GM23338 (cell line): ENCODE data around the gene ZMYND8. TPM values are rescaled to one million over a fixed set of nuclear protein-coding genes. Genes with fewer than 3 reads are reported as not detected.

ENCODE experiments used
- ATAC-seq: fragments of 200-7000 bp; cut with Tn5 transposase; 3 replicates; pipeline ENCODE4 v1.9.1; 2020
- DNase-seq: peaks from one replicate; pipeline ENCODE4 v3.0.0-alpha.2; 2015; ENCODE audit warnings: low spot score
- H2AFZ ChIP-seq: fragments of 200-600 bp; sonication (generic); 2 replicates; pipeline ENCODE4 v1.8.0; 2016; ENCODE audit warnings: antibody characterized with exemption, mild to moderate bottlenecking, moderate library complexity
- H3F3A ChIP-seq: fragments of 200-600 bp; sonication (generic); replicated peaks from 2 replicates; pipeline ENCODE4 v1.8.0; 2017; ENCODE audit warnings: antibody characterized with exemption, mixed run types, low read depth
- H3K27ac ChIP-seq: fragments of 200-600 bp; sonication (generic); 2 replicates; pipeline ENCODE4 v1.6.1; 2016; ENCODE audit warnings: low read depth
- H3K27me3 ChIP-seq: fragments of 200-600 bp; sonication (generic); 2 replicates; pipeline ENCODE4 v1.8.0; 2016; ENCODE audit warnings: mild to moderate bottlenecking, mixed run types, moderate library complexity; ENCODE audit not compliant: insufficient read depth
- H3K36me3 ChIP-seq: fragments of 200-600 bp; sonication (generic); 2 replicates; pipeline ENCODE4 v1.8.0; 2016; ENCODE audit warnings: mild to moderate bottlenecking; ENCODE audit not compliant: insufficient read depth
- H3K4me1 ChIP-seq: fragments of 200-600 bp; sonication (generic); 2 replicates; pipeline ENCODE4 v1.8.0; 2016; ENCODE audit warnings: mild to moderate bottlenecking, moderate library complexity; ENCODE audit not compliant: insufficient read depth
- H3K4me2 ChIP-seq: fragments of 200-600 bp; sonication (generic); 2 replicates; pipeline ENCODE4 v1.7.1; 2017; ENCODE audit warnings: mixed run types
- H3K4me3 ChIP-seq: fragments of 200-600 bp; sonication (generic); 2 replicates; pipeline ENCODE4 v1.6.1; 2016; ENCODE audit warnings: mixed run types
- H3K79me2 ChIP-seq: fragments of 200-600 bp; sonication (generic); replicated peaks from 2 replicates; pipeline ENCODE4 v1.8.0; 2017; ENCODE audit warnings: mild to moderate bottlenecking; ENCODE audit not compliant: insufficient read depth
- H3K9me2 ChIP-seq: fragments of 200-600 bp; sonication (generic); 2 replicates; pipeline ENCODE4 v1.8.0; 2017; ENCODE audit not compliant: insufficient read depth
- H4K20me1 ChIP-seq: fragments of 200-600 bp; sonication (generic); replicated peaks from 2 replicates; pipeline ENCODE4 v1.8.0; 2017; ENCODE audit warnings: mild to moderate bottlenecking; ENCODE audit not compliant: insufficient read depth
- H3K27ac Mint-ChIP-seq: 2 replicates; pipeline ENCODE4 v1.8.0; 2020; ENCODE audit warnings: inconsistent platforms, mild to moderate bottlenecking, moderate library complexity, mixed read lengths
- H3K27me3 Mint-ChIP-seq: 3 replicates; pipeline ENCODE4 v1.8.0; 2022; ENCODE audit warnings: low read depth, mild to moderate bottlenecking, moderate library complexity, mixed read lengths, inconsistent platforms; ENCODE audit not compliant: insufficient read depth, poor library complexity
- H3K36me3 Mint-ChIP-seq: 3 replicates; pipeline ENCODE4 v1.8.0; 2021; ENCODE audit warnings: low read depth, mild to moderate bottlenecking, inconsistent platforms, moderate library complexity, mixed read lengths
- H3K4me1 Mint-ChIP-seq: 3 replicates; pipeline ENCODE4 v1.8.0; 2020; ENCODE audit warnings: mild to moderate bottlenecking, inconsistent platforms, mixed read lengths
- H3K4me3 Mint-ChIP-seq: 3 replicates; pipeline ENCODE4 v1.8.0; 2021; ENCODE audit warnings: moderate library complexity, mild to moderate bottlenecking, inconsistent platforms, mixed read lengths
- H3K9me3 Mint-ChIP-seq: 3 replicates; pipeline ENCODE4 v1.8.0; 2020; ENCODE audit warnings: moderate library complexity, mild to moderate bottlenecking, inconsistent platforms, mixed read lengths
- EZH2 ChIP-seq: fragments of 200-600 bp; sonication (generic); IDR thresholded peaks from one replicate; pipeline ENCODE4 v1.8.0; 2017; ENCODE audit warnings: antibody characterized with exemption, mild to moderate bottlenecking, low read depth; ENCODE audit not compliant: unreplicated experiment
- EZH2phosphoT487 ChIP-seq: fragments of 200-600 bp; sonication (generic); IDR thresholded peaks from one replicate; pipeline ENCODE4 v1.8.1; 2018; ENCODE audit warnings: antibody characterized with exemption; ENCODE audit not compliant: unreplicated experiment
- JUNB ChIP-seq: IDR thresholded peaks from one replicate; pipeline ENCODE4 v1.6.1; 2016; ENCODE audit warnings: antibody characterized with exemption; ENCODE audit not compliant: unreplicated experiment
- NANOG ChIP-seq: IDR thresholded peaks from 2 replicates; pipeline ENCODE4 v1.6.1; 2016; ENCODE audit warnings: antibody characterized with exemption, borderline replicate concordance
- POLR2AphosphoS5 ChIP-seq: IDR thresholded peaks from 2 replicates; pipeline ENCODE4 v1.6.1; 2016; ENCODE audit warnings: antibody characterized with exemption, low read depth
- STAT1 ChIP-seq: IDR thresholded peaks from one replicate; pipeline ENCODE4 v1.6.1; 2016; ENCODE audit warnings: antibody characterized with exemption; ENCODE audit not compliant: unreplicated experiment
- ZNF114 ChIP-seq: fragments of 250-450 bp; sonication (Bioruptor Pico); IDR thresholded peaks from 2 replicates; pipeline ENCODE4 v1.5.0; 2020; ENCODE audit warnings: mild to moderate bottlenecking, moderate library complexity
- ZNF331 ChIP-seq: fragments of 250-450 bp; sonication (Bioruptor Pico); IDR thresholded peaks from 2 replicates; pipeline ENCODE4 v1.5.0; 2020; ENCODE audit warnings: low read depth, mild to moderate bottlenecking, moderate library complexity
- polyA plus RNA-seq: library from polyadenylated mRNA; unstranded; fragments of >200 nt; fragmentation: Nextera tagmentation; extraction: Ambion mirVana; gene quantifications from 2 replicates; pipeline ENCODE4 v1.2.1, GENCODE V29; 2016
- total RNA-seq: library from RNA; depleted of rRNA; stranded (reverse); fragments of >200 nt; shearing (Covaris generic); gene quantifications from 2 replicates; pipeline ENCODE4 v1.2.3, GENCODE V29; 2014
- TF ChIP-seq, protein P1 (sequence below), 2 experiments: fragments of 200-600 bp in 1 of 2; sonication (generic) in 1 of 2; conservative IDR thresholded peaks; 2 replicates each; pipeline versions ENCODE4 v1.5.1 to v1.6.1; 2016 to 2017; ENCODE audit warnings: antibody characterized with exemption in 2 of 2, low read depth in 2 of 2, mild to moderate bottlenecking in 2 of 2, moderate library complexity in 1 of 2
- TF ChIP-seq, protein P2 (sequence below): IDR thresholded peaks from one replicate; pipeline ENCODE4 v1.6.1; 2018; ENCODE audit warnings: antibody characterized with exemption; ENCODE audit not compliant: unreplicated experiment

The ZMYND8 gene
- total and polyA plus RNA-seq, 2 experiments from 2014 or later: 70.9 to 128 TPM

DNA sequence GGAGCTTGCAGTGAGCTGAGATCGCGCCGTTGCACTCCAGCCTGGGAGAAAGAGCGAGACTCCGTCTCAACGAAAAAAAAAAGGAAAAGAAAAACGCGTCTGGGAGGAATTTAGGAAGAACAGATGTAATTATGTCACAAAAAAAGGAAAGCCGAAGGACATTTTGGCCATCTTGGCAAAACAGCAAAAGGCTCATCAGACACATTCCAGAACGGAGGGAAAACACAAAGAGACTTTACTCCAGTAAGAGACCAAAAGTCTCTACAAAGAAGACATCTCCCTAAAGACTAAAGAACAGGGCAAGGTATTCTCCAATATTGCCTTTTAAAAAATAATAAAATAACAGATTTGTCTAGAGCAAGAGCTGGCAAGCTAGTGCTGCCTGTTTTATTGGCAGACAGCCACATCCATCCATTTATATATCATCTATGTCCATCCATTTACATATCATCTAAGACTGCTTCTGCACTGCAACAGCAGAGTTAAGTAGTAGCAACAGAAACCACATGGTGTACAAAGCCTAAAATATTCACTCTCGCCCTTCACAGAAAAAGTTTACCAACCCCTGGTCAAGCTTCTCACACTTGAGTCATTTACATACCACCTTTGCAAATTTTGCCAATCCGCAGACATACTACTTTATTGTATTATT, 133.9 kb downstream of the ZMYND8 start:
- H3K9me3 Mint-ChIP-seq: no peaks in the 10 kb centered on the region
- Histone ChIP-seq H3K4me1 (no peaks in the 10 kb centered on the region), H3K9me2 (no peaks in the 10 kb centered on the region), H3K4me2 (no peak overlapping the region), H3K79me2 (peaks cover 38% of the 10 kb centered on the region), H3K27me3 (no peaks in the 10 kb centered on the region), H3K27ac (no peak overlapping the region; the same call in 1 of the 2 replicates), H3F3A (peaks cover 17% of the 10 kb centered on the region; the same call in 1 of the 2 replicates), H3K4me3 (no peak overlapping the region), H3K36me3 (peaks cover 74% of the 10 kb centered on the region), H4K20me1 (peaks cover 12% of the 10 kb centered on the region; the same call in 1 of the 2 replicates), H2AFZ (no peak overlapping the region)
- H3K4me3 Mint-ChIP-seq: no peak overlapping the region
- peaks cover 14% of the 10 kb centered on the region for H3K27me3 Mint-ChIP-seq
- peaks cover 95% of the 10 kb centered on the region for H3K36me3 Mint-ChIP-seq
- TF ChIP-seq EZH2phosphoT487: no peak
- TF ChIP-seq ZNF114 (CRISPR knock-in tag): no peak
- TF ChIP-seq NANOG: no peak
- TF ChIP-seq, protein P1, sequence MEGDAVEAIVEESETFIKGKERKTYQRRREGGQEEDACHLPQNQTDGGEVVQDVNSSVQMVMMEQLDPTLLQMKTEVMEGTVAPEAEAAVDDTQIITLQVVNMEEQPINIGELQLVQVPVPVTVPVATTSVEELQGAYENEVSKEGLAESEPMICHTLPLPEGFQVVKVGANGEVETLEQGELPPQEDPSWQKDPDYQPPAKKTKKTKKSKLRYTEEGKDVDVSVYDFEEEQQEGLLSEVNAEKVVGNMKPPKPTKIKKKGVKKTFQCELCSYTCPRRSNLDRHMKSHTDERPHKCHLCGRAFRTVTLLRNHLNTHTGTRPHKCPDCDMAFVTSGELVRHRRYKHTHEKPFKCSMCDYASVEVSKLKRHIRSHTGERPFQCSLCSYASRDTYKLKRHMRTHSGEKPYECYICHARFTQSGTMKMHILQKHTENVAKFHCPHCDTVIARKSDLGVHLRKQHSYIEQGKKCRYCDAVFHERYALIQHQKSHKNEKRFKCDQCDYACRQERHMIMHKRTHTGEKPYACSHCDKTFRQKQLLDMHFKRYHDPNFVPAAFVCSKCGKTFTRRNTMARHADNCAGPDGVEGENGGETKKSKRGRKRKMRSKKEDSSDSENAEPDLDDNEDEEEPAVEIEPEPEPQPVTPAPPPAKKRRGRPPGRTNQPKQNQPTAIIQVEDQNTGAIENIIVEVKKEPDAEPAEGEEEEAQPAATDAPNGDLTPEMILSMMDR (conservative IDR thresholded peaks at IDR 0.05; ENCODE audit: low read depth in 2 of 2): no peak
- TF ChIP-seq JUNB: no peak
- no peak for TF ChIP-seq EZH2
- TF ChIP-seq, protein P2, sequence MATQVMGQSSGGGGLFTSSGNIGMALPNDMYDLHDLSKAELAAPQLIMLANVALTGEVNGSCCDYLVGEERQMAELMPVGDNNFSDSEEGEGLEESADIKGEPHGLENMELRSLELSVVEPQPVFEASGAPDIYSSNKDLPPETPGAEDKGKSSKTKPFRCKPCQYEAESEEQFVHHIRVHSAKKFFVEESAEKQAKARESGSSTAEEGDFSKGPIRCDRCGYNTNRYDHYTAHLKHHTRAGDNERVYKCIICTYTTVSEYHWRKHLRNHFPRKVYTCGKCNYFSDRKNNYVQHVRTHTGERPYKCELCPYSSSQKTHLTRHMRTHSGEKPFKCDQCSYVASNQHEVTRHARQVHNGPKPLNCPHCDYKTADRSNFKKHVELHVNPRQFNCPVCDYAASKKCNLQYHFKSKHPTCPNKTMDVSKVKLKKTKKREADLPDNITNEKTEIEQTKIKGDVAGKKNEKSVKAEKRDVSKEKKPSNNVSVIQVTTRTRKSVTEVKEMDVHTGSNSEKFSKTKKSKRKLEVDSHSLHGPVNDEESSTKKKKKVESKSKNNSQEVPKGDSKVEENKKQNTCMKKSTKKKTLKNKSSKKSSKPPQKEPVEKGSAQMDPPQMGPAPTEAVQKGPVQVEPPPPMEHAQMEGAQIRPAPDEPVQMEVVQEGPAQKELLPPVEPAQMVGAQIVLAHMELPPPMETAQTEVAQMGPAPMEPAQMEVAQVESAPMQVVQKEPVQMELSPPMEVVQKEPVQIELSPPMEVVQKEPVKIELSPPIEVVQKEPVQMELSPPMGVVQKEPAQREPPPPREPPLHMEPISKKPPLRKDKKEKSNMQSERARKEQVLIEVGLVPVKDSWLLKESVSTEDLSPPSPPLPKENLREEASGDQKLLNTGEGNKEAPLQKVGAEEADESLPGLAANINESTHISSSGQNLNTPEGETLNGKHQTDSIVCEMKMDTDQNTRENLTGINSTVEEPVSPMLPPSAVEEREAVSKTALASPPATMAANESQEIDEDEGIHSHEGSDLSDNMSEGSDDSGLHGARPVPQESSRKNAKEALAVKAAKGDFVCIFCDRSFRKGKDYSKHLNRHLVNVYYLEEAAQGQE: no peak
- TF ChIP-seq STAT1: no peak
- TF ChIP-seq ZNF331 (CRISPR knock-in tag): no peak
- TF ChIP-seq POLR2AphosphoS5: no peak
- no peak for ATAC-seq
- DNase-seq: no peak
- H3K4me1 Mint-ChIP-seq: peaks cover 13% of the 10 kb centered on the region; the same call in 1 of the 3 replicates
- no peak overlapping the region; the same call in 1 of the 2 replicates for H3K27ac Mint-ChIP-seq
